HUDEP-2 (cell line): Measurements from ENCODE around the gene LILRA2.
"Not testable (repeated sequence)": the region's sequence is repeated elsewhere in the genome, so short reads cannot be mapped to it uniquely, and the experiment has no call there.

Source experiments
- DNase-seq, 76 experiments: peaks; one replicate each; lab custom pipeline; 2025; ENCODE audit not compliant: unreplicated experiment in 76 of 76; lab: John Stamatoyannopoulos, UW

LILRA2 gene

DNA sequence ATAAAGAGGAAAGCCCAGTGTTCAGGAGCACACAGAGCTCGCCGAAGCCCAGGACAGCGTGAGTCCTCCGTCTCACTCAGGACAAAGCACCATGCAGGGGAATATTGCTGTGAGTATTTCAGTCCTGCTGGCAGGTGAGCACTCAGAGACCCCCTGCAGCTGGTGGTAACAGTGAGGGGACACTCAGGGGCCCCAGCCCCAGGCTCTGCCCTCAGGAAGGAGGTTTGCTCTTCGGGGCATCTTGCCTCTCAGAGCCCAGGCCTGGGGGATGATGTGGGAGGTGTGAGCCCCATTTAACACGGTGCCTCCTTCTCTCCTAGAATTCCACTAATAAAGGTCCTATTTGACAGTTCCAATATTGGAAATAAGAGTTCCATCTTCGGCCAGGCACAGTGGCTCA lies 34.6 kb downstream of the LILRA2 start:
- DNase-seq, result no peak

- no peak for DNase-seq
Observed at GRCh38 chr19:54608792-54609191, 35.2 kb downstream of the LILRA2 start.

DNA sequence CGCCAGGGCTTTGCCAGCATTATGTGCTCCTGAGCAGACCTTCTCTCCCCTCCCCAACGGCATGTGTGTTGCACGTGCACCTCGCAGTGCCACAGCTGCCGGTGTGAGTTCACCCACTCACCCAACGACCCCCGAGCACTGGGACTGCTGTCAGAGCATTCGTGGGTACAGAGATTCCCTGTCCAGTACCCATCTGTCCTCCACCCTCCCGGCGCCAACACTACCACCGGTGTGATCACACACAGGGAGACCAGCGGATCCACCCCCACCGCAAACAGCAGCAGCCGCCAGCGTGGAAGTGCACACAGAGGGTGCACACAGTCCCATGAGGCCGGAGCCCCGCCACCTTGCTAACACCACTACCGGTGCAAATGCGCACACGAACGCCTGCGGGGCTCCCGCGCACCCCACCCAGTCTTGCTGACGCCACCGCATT lies 35.8 kb downstream of the LILRA2 start:
- no peak for DNase-seq

- no peak for DNase-seq
Observed at GRCh38 chr19:54612428-54612827, 38.8 kb downstream of the LILRA2 start.

DNA sequence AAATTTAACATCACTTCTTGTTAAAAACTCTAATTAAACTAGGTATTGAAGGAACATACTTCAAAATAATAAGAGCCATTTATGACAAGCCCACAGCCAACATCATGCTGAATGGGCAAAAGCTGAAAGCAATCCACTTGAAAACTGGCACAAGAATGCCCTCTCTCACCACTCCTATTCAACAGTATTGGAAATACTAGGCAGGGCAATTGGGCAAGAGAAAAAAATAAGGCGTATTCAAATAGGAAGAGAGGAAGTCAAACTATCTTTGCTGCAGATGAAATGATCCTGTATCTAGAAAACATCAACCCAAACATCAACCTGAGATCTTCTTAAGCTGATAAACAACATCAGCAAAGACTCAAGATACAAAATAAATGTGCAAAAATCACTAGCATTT lies 41.1 kb downstream of the LILRA2 start:
- no peak for DNase-seq

DNA sequence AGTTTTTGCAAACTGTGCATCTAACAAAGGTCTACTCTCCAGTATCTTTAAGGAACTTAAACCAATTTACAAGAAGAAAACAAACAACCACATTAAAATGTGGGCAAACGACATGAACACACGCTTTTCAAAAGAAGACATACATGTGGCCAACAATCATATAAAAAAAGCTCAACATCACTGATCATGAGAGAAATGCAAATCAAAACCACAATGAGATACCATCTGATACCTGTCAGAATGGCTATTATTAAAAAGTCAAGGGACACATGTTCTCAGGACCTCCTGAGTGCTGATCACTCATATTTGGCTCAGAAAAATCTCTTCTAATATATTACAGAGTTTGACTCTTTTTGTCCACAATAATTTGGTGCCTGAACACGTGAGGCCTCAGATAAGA lies 42.5 kb downstream of the LILRA2 start:
- no peak for DNase-seq

DNA sequence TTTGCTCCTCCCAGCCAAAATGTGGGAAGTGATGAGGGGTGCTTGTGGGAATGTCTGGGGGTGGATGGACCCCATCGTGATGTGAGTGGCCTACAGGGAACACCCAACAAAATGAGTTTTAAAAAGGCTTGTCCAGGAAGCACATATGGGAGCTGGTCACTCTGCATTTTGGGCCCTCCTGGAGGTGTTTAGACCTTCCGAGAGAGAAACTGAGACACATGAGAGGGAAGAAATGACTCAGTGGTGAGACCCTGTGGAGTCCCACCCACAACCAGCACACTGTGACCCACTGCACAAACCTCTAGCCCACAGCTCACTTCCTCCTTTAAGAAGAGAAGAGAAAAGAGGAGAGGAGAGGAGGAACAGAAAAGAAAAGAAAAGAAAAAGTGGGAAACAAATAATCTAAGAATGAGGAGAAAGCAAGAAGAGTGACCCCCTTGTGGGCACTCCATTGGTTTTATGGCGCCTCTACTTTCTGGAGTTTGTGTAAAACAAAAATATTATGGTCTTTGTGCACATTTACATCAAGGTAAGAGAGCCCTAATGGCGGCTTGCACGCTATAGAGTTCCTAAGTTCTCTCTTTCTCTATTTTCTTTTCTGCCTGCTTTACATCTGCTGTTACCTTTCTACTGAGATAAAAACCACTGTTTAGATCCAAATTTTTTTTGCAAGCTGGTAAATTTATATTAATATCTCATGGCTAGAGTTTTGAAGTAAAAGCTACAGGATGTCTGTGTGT lies 43.4 kb downstream of the LILRA2 start:
- DNase-seq, result no peak

GRCh38 chr19:54620464-54620863 lies 46.9 kb downstream of the LILRA2 start:
- no peak for DNase-seq

DNA sequence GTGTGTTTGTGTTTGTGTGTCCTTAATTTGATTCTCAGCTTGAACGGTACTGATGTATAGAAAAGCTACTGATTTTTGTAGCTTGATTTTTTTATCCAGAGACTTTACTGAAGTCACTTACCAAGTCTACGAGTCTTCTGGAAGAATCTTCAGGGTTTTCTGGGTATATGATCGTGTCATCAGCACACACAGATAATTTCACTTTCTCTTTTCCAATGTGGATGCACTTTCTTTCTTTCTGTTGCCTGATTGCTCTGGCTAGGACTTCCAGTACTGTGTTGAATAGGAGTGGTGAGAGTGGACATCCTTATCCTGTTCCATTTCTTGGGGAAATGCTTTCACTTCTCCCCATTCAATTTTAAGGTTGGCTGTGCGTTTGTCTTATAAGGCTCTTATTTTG lies 48.8 kb downstream of the LILRA2 start:
- DNase-seq, result no peak

- not testable (repeated sequence) for DNase-seq
Observed at GRCh38 chr19:54624234-54624633, 50.6 kb downstream of the LILRA2 start.

DNA sequence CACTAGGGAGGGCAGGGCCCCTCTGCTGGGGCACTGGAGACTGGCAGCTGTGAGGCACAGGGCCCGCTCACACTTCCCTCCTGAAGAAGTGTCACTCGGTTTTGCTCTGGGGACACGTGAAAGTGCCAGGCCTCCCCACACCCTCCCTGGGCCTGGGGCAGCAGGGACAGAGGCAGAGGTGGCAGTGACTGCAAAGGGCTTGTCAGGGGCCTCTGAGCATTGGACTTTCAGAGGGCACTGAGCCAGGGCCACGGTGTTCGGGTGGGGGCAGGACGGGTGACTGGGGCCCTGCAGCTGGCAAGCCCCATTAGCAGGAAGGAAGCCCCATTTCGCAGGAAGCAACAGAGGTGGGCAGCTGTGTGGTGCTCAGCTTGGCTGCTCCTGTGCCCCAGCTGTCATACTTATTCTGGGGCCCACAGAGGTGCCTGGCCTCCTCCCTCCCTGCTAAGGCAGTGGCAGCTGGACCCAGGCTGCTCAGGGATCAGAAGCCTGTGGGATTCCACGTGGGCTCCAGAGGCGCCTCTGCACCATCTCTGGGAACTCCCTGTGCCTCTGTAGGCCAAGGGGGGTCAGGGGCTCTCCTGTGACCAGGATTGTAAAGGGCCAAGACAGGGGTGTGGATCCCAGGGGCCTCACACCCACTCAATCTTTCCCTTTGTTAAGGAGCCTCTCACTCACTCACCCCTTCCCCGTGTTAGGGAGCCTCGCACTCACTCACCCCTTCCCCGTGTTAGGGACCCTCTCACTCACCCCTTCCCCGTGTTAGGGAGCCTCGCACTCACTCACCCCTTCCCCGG lies 51.5 kb downstream of the LILRA2 start:
- DNase-seq, result not testable (repeated sequence)

DNA sequence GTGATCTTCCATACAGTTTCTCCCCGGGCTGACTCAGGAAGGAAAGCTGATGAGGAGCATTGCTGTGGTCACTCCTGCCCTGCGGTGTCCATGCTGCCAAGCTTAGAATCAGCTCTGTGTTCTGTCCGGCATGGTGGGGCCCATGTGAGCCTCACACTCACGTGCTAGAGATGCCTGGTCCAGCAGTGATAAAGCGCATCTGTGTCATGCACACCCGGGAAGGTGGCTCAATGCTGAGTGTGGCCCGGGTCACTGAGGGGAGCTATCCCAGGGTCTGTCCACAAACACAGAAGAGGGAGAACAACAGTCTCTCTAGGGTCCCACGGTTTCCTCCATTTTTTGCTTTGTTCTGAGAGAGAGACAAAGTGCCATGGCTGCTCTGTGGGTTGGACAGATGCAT lies 53.2 kb downstream of the LILRA2 start:
- no peak for DNase-seq

- DNase-seq, result not testable (repeated sequence)
Observed at GRCh38 chr19:54627912-54628311, 54.3 kb downstream of the LILRA2 start.

- DNase-seq, result not testable (repeated sequence)
Observed at GRCh38 chr19:54630262-54630661, 56.7 kb downstream of the LILRA2 start, which contains the start of gene LILRB1. Gene LILRB1 (plus strand): TSS chr19:54630484. CDS start chr19:54631074, 590 bp downstream.

DNA sequence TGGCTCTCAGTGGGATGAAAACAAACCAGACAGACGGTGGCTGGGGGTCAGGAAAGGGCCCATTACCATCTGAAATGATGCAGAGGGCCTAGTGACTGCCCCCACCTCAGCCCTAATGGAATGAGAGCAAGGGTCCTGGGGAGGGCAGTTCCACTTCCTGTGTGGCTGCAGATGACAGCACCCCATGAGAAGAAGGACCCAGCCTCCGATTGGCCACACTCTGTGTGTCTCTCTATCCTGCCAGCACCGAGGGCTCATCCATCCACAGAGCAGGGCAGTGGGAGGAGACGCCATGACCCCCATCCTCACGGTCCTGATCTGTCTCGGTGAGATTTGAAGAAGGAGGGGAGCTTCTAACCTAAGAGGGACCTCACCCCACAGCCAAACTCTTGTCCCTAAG lies 57.2 kb downstream of the LILRA2 start:
- no peak for DNase-seq

DNA sequence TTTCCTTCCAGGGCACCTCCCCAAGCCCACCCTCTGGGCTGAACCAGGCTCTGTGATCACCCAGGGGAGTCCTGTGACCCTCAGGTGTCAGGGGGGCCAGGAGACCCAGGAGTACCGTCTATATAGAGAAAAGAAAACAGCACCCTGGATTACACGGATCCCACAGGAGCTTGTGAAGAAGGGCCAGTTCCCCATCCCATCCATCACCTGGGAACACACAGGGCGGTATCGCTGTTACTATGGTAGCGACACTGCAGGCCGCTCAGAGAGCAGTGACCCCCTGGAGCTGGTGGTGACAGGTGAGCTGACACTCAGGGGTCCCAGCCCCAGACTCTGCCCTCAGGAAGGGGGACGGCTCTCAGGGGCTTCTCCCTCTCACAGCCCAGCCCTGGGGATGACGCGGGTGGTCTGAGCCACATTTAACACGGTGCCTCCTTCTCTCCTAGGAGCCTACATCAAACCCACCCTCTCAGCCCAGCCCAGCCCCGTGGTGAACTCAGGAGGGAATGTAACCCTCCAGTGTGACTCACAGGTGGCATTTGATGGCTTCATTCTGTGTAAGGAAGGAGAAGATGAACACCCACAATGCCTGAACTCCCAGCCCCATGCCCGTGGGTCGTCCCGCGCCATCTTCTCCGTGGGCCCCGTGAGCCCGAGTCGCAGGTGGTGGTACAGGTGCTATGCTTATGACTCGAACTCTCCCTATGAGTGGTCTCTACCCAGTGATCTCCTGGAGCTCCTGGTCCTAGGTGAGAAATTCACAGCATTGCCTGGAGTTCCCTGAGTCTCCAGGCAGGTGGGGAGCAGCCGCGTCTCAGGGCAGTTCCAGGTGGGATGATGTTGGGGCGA lies 58.1 kb downstream of the LILRA2 start:
- DNase-seq, result not testable (repeated sequence)

DNA sequence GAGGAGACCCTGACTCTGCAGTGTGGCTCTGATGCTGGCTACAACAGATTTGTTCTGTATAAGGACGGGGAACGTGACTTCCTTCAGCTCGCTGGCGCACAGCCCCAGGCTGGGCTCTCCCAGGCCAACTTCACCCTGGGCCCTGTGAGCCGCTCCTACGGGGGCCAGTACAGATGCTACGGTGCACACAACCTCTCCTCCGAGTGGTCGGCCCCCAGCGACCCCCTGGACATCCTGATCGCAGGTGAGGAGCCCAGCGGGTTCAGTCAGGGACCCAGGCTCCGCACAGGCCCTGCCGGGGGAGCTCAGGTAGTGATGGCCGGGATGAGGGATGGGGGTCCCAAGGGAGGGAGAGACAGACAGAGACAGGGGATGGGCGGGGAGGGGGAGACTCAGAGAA lies 58.9 kb downstream of the LILRA2 start:
- not testable (repeated sequence) for DNase-seq

DNA sequence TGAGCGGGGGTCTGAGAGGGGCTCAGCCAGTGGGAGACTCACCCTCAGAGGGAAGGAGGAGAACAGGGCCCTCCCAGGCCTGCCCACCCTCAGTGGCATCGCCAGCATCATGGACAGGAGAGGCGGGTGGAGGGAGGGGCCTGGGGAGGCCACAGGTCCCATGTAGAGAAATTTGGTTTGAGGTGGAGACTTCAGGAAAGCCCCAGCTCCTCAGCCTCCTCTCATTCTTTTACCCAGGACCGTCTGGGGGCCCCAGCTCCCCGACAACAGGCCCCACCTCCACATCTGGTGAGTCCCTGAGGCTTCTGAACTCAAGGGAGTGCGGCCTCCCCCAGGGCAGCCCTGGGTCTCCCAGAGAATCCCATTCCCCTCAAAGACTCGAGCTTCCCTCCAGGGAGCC lies 59.8 kb downstream of the LILRA2 start:
- DNase-seq, result no peak

DNA sequence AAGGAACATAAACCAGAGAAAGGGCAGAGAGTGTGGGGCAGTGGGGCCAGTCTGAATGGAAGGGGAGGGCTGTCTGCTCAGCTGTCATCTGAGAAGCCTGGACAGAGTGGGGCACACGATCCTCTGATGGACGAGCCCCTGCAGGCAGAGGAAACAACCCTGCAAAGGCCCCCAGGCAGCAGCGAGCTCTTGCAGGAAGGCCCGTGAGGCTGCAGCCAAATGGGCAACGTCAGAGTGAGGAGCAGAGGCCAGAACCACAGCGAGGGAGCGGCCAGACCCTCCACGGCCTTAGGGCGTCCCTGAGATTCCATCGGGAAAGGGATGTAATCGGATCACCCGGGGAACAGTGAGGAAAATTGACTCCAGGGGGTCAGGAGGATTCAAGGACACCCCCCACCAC lies 62.5 kb downstream of the LILRA2 start:
- not testable (repeated sequence) for DNase-seq

DNA sequence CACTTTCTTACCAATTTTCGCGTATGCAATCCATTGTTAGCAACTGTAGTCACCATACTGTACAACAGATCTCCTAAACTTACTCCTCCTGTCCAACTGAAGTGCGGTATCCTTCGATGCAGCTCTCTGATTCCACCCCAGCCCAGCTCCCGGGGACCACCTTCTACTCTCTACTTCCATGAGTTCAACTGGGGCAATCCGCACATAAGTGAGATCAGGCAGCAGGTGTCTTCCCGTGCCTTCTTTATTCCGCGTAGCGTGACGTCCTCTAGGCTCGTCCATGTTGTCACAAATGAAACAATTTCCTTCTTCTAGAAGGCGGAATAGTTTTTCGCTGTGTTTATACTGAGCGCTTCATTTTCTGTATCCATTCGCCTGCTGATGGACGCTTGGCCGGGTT lies 65.1 kb downstream of the LILRA2 start:
- no peak for DNase-seq
